GM06990 (cell line): ENCODE data around the gene TEX19.

Source experiments
- DNase-seq: peaks from one replicate; pipeline ENCODE4 v3.0.0-alpha.2; 2011; ENCODE audit not compliant: insufficient read length; ENCODE audit errors: extremely low read depth
- H3K27me3 ChIP-seq: replicated peaks from 2 replicates; pipeline ENCODE4 v1.6.0; 2011; ENCODE audit warnings: low read length; ENCODE audit not compliant: control insufficient read depth, insufficient read depth
- H3K36me3 ChIP-seq: 2 replicates; pipeline ENCODE4 v1.5.1; 2011; ENCODE audit warnings: low read length; ENCODE audit not compliant: control insufficient read depth, insufficient read depth
- H3K4me3 ChIP-seq: replicated peaks from 2 replicates; pipeline ENCODE4 v1.5.1; 2011; ENCODE audit warnings: low read depth, mild to moderate bottlenecking, control low read depth, low read length
- TF ChIP-seq, protein P1 (sequence below): IDR thresholded peaks from 2 replicates; pipeline ENCODE4 v1.5.1; 2011; ENCODE audit warnings: low read length, control low read depth, mild to moderate bottlenecking, inconsistent platforms; ENCODE audit not compliant: insufficient read depth, poor library complexity, severe bottlenecking

The TEX19 gene

GRCh38 chr17:82392941-82393340, 33.9 kb downstream of the TEX19 start:
- DNase-seq, result no peak
- TF ChIP-seq, protein P1, sequence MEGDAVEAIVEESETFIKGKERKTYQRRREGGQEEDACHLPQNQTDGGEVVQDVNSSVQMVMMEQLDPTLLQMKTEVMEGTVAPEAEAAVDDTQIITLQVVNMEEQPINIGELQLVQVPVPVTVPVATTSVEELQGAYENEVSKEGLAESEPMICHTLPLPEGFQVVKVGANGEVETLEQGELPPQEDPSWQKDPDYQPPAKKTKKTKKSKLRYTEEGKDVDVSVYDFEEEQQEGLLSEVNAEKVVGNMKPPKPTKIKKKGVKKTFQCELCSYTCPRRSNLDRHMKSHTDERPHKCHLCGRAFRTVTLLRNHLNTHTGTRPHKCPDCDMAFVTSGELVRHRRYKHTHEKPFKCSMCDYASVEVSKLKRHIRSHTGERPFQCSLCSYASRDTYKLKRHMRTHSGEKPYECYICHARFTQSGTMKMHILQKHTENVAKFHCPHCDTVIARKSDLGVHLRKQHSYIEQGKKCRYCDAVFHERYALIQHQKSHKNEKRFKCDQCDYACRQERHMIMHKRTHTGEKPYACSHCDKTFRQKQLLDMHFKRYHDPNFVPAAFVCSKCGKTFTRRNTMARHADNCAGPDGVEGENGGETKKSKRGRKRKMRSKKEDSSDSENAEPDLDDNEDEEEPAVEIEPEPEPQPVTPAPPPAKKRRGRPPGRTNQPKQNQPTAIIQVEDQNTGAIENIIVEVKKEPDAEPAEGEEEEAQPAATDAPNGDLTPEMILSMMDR, result no peak
- Histone ChIP-seq H3K27me3 (no peaks in the 10 kb centered on the region), H3K4me3 (no peak overlapping the region), H3K36me3 (peaks cover 3% of the 10 kb centered on the region)

DNA sequence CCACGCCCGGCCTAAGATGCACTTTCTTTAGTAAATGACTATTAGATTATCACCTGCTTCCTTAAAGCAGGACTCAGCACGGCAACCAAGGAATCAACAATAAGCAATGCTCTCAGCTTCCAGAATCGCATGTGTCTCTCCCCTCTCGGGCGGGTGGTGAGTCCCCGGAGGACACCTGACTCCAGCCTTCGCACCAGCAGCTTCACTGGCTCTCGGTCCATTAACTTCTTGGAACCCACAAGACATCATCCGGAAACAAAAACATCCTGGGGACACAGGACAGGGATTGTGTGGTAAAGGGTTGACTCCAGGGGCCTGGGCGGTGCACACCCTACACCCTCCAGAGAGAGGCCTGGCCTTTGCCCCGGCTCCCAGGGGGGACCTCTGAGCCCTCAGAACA, 35.2 kb downstream of the TEX19 start:
- Histone ChIP-seq H3K36me3 (peaks cover 3% of the 10 kb centered on the region), H3K27me3 (no peaks in the 10 kb centered on the region), H3K4me3 (no peak overlapping the region)
- DNase-seq, result no peak
- TF ChIP-seq, protein P1, result no peak

DNA sequence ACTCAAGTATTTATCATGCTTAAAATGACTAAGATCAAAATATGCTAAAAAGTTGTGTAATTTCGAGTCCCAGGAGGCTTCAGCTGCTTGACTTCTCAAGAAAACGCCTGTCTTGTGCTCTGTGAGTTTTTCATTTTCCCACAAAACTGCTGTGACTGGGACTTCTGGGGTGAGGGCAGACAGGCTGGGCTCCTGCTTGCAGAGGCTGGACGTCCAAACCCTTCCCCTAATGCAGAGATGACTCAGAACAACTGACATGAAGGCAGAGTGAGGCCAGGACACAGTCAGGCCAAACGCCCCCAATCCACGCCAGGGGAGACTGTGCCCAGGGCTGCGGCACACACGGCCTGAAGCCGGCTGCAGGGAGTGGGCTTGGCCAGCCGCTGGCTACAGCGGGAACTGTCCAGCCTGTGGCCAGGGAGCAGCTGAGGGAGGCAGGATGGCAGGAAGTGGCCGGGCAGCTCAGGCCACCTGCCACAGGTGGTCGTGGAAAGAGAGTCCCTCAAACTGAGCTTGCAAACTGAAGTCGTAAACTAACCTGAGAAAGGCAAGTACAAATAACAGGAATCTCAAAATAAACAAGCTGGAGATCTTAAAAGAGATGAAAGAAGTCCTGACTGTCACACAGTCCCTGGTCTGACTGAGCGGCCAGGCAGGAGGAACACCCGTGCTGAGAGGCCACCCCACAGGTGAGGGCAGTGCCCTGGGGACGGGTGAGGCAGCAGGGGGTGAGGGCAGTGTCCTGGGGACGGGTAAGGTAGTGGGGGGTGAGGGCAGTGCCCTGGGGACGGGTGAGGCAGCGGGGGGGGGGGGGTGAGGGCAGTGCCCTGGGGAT, 37.8 kb downstream of the TEX19 start:
- Histone ChIP-seq H3K27me3 (no peaks in the 10 kb centered on the region), H3K36me3 (peaks cover 3% of the 10 kb centered on the region), H3K4me3 (no peak overlapping the region)
- DNase-seq, result no peak
- TF ChIP-seq, protein P1, result no peak

DNA sequence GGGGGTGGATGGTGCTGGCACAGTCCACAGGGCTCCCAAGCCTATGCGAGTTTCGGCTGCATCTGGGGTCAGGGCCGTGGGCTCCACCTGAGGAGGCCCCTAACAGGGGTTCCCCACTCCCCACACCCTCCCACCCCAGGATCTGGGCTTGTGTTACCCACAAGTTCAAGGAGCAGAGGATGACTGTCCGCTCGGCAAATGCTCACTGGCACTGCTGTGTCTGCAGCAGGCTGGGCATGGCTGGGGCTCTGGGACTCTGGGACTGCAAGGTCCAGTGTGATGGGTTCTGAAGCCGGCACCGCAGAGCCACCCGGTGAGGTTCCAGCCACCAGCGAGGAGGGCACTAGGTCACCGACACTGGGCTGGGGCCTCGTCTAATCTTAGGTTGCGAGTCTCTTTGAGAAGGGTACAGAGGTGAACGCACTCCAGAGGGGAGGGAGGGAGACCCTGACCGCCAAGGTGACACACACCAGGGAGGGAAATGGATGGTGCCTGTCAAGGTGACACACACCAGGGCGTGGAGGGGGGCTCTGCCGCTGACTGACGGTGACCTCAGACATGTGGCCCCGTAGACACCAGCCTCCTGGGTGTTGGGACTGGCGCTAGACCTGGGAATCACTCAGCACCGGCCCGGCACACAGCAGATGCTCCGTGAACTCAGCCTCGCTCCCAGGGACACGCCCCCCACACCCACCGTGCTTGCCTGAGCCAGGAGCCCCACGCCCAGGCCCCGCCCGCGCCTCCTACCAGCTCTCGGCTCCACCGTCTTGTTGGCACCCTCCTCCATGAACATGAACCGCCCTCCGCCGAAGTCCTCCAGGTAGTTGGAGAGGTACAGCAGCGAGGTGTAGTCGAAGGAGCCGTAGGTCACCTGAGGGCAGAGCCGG, 38.6 kb downstream of the TEX19 start:
- Histone ChIP-seq H3K36me3 (peaks cover 2% of the 10 kb centered on the region), H3K27me3 (no peaks in the 10 kb centered on the region), H3K4me3 (no peak overlapping the region)
- no peak for DNase-seq
- TF ChIP-seq, protein P1, result no peak

- H3K27me3 ChIP-seq, result no peaks in the 10 kb centered on the region
- TF ChIP-seq, protein P1, result no peak
- H3K36me3 ChIP-seq, result peaks cover 6% of the 10 kb centered on the region
- DNase-seq, result no peak
- no peak overlapping the region for H3K4me3 ChIP-seq
Observed at GRCh38 chr17:82399041-82399441, 40.0 kb downstream of the TEX19 start.
